PC-3 (cell line): Measurements from ENCODE around the gene ACOXL. TPM values are rescaled to one million over a fixed set of nuclear protein-coding genes. Genes with fewer than 3 reads are reported as not detected.

ENCODE experiments used
- ATAC-seq: fragments of 200-7000 bp; cut with Tn5 transposase; 2 replicates; pipeline ENCODE4 v1.9.1; 2020; ENCODE audit warnings: mild to moderate bottlenecking, moderate library complexity
- BruUV-seq: library from RNA; stranded (reverse); fragments of 400-500 nt; replicated peaks from 2 replicates; lab custom pipeline; 2021; lab: Mats Ljungman, UMichigan
- CTCF ChIA-PET: fragments of 300-600 bp; sonication (Branson Sonifier 250); formaldehyde crosslinking; loops from one replicate; lab custom pipeline; 2022; ENCODE audit warnings: antibody characterized with exemption; lab: Charles Lee
- POLR2A ChIA-PET: fragments of 300-600 bp; sonication (Branson Sonifier 250); formaldehyde crosslinking; loops from one replicate; lab custom pipeline; 2022; ENCODE audit warnings: antibody characterized with exemption; ENCODE audit not compliant: unreplicated experiment; lab: Charles Lee
- DNase-seq: peaks from one replicate; pipeline ENCODE4 v3.0.0-alpha.2; 2015
- H2AFZ ChIP-seq: fragments of 300-600 bp; sonication (generic); 2 replicates; pipeline ENCODE4 v1.6.0; 2016; ENCODE audit warnings: antibody characterized with exemption, low read length
- H3F3A ChIP-seq: fragments of 300-600 bp; sonication (generic); one replicate; pipeline ENCODE4 v1.6.0; 2017; ENCODE audit warnings: antibody characterized with exemption, low read length, control low read depth, mild to moderate bottlenecking; ENCODE audit not compliant: unreplicated experiment
- H3K27ac ChIP-seq: fragments of 300-600 bp; sonication (generic); 2 replicates; pipeline ENCODE4 v1.5.1; 2016; ENCODE audit warnings: mild to moderate bottlenecking, low read length
- H3K27me3 ChIP-seq: fragments of 300-600 bp; sonication (generic); 2 replicates; pipeline ENCODE4 v1.6.1; 2016; ENCODE audit warnings: low read length, mixed read lengths
- H3K36me3 ChIP-seq: fragments of 300-600 bp; sonication (generic); 2 replicates; pipeline ENCODE4 v1.6.1; 2016; ENCODE audit warnings: low read depth, mixed run types, low read length, mixed read lengths
- H3K4me1 ChIP-seq: fragments of 300-600 bp; sonication (generic); 2 replicates; pipeline ENCODE4 v1.5.1; 2016; ENCODE audit warnings: low read length; ENCODE audit not compliant: insufficient read depth
- H3K4me2 ChIP-seq: fragments of 300-600 bp; sonication (generic); 2 replicates; pipeline ENCODE4 v1.6.0; 2016; ENCODE audit warnings: low read length
- H3K4me3 ChIP-seq: fragments of 300-600 bp; sonication (generic); 2 replicates; pipeline ENCODE4 v1.5.1; 2016; ENCODE audit warnings: mild to moderate bottlenecking, low read length, mixed read lengths
- H3K79me2 ChIP-seq: fragments of 300-600 bp; sonication (generic); 2 replicates; pipeline ENCODE4 v1.6.1; 2017; ENCODE audit warnings: low read length, mixed read lengths
- H3K9ac ChIP-seq: fragments of 300-600 bp; sonication (generic); 2 replicates; pipeline ENCODE4 v1.6.0; 2016; ENCODE audit warnings: mild to moderate bottlenecking, low read length
- H3K9me2 ChIP-seq: fragments of 300-600 bp; sonication (generic); replicated peaks from 2 replicates; pipeline ENCODE4 v1.6.1; 2016; ENCODE audit warnings: mixed run types, low read length, mixed read lengths
- H3K9me3 ChIP-seq: fragments of 300-600 bp; sonication (generic); 2 replicates; pipeline ENCODE4 v1.6.1; 2016; ENCODE audit warnings: low read length, mixed read lengths
- H4K20me1 ChIP-seq: fragments of 300-600 bp; sonication (generic); 2 replicates; pipeline ENCODE4 v1.6.1; 2016; ENCODE audit warnings: low read length, mixed read lengths
- CTCF ChIP-seq: fragments of 300-600 bp; sonication (generic); conservative IDR thresholded peaks from 2 replicates; pipeline ENCODE4 v1.5.1; 2017; ENCODE audit warnings: antibody characterized with exemption, low read depth, mild to moderate bottlenecking, low read length
- EZH2 ChIP-seq: fragments of 300-600 bp; sonication (generic); IDR thresholded peaks from one replicate; pipeline ENCODE4 v1.6.1; 2017; ENCODE audit warnings: antibody characterized with exemption, mild to moderate bottlenecking, low read length; ENCODE audit not compliant: unreplicated experiment
- EZH2phosphoT487 ChIP-seq: fragments of 300-600 bp; sonication (generic); IDR thresholded peaks from 2 replicates; pipeline ENCODE4 v1.6.1; 2018; ENCODE audit warnings: mild to moderate bottlenecking, antibody characterized with exemption, low read length, borderline replicate concordance
- intact Hi-C: fragments of 100-400 bp; cut with micrococcal nuclease; formaldehyde crosslinking; loops from 2 replicates; pipeline ENCODE4 v1.9.0; 2023
- total RNA-seq: library from RNA; depleted of rRNA; stranded (reverse); fragments of >200 nt; gene quantifications from 2 replicates; pipeline ENCODE4 v1.2.3, GENCODE V29; 2014

The ACOXL gene
- total RNA-seq, 1 experiment from 2014 or later = 16.3 TPM

GRCh38 chr2:110793034-110793433 lies 60.7 kb downstream of the ACOXL start:
- Histone ChIP-seq H2AFZ (no peak overlapping the region), H3K79me2 (no peaks in the 10 kb centered on the region), H4K20me1 (no peaks in the 10 kb centered on the region), H3K36me3 (no peaks in the 10 kb centered on the region), H3K4me3 (no peak overlapping the region), H3K27me3 (no peaks in the 10 kb centered on the region), H3K9ac (no peak overlapping the region), H3K9me3 (no peaks in the 10 kb centered on the region), H3K9me2 (no peaks in the 10 kb centered on the region), H3K4me2 (no peak overlapping the region), H3K27ac (no peak overlapping the region), H3K4me1 (peaks cover under 1% of the 10 kb centered on the region; the same call in 1 of the 2 replicates), H3F3A (no peaks in the 10 kb centered on the region)
- POLR2A ChIA-PET = no interaction called here
- no TSS peak for BruUV-seq
- intact Hi-C loops = no loop called here
- TF ChIP-seq CTCF = no peak
- TF ChIP-seq EZH2 = no peak
- no peak for TF ChIP-seq EZH2phosphoT487
- ATAC-seq (no peak), DNase-seq (no peak)
- CTCF ChIA-PET = no interaction called here

- ATAC-seq = no peak
- ChIA-PET CTCF (no interaction called here), POLR2A (no interaction called here)
- Histone ChIP-seq H3K9me3 (no peaks in the 10 kb centered on the region), H3K36me3 (peaks cover 5% of the 10 kb centered on the region), H3K4me2 (no peak overlapping the region), H3K79me2 (no peaks in the 10 kb centered on the region), H3K27ac (no peak overlapping the region), H3K4me3 (no peak overlapping the region), H4K20me1 (no peaks in the 10 kb centered on the region), H3F3A (no peaks in the 10 kb centered on the region), H3K27me3 (no peaks in the 10 kb centered on the region), H3K9me2 (no peaks in the 10 kb centered on the region), H3K9ac (no peak overlapping the region), H2AFZ (no peak overlapping the region), H3K4me1 (no peaks in the 10 kb centered on the region)
- TF ChIP-seq CTCF (no peak), EZH2 (no peak)
- intact Hi-C loops = no loop called here
- DNase-seq = no peak
- BruUV-seq = no TSS peak
These were observed 62.0 kb downstream of the ACOXL start for GRCh38 chr2:110794390-110794789.

GRCh38 chr2:110794951-110795350 lies 62.6 kb downstream of the ACOXL start:
- ATAC-seq (no peak), DNase-seq (no peak)
- TF ChIP-seq EZH2phosphoT487 (no peak), EZH2 (no peak), CTCF (no peak)
- no peaks in the 10 kb centered on the region for H3K79me2 ChIP-seq
- no peaks in the 10 kb centered on the region for H3K27me3 ChIP-seq
- no peaks in the 10 kb centered on the region for H3F3A ChIP-seq
- H2AFZ ChIP-seq = no peak overlapping the region
- H3K9ac ChIP-seq = no peak overlapping the region
- H3K4me1 ChIP-seq = no peaks in the 10 kb centered on the region
- no TSS peak for BruUV-seq
- H3K9me2 ChIP-seq = no peaks in the 10 kb centered on the region
- H3K9me3 ChIP-seq = no peaks in the 10 kb centered on the region
- intact Hi-C loops = no loop called here
- no peak overlapping the region for H3K4me2 ChIP-seq
- ChIA-PET POLR2A (no interaction called here), CTCF (no interaction called here)
- peaks cover 8% of the 10 kb centered on the region for H3K36me3 ChIP-seq
- H3K4me3 ChIP-seq = no peak overlapping the region
- no peak overlapping the region for H3K27ac ChIP-seq
- H4K20me1 ChIP-seq = no peaks in the 10 kb centered on the region
